Posterior cingulate gyrus (tissue), 11 donors: ENCODE measurements around the gene PEX11A.
"Not testable (repeated sequence)": the region's sequence is repeated elsewhere in the genome, so short reads cannot be mapped to it uniquely, and the experiment has no call there.

Experiments
- DNase-seq, 10 donors: peaks; one replicate each; pipeline versions ENCODE4 v3.0.0 to v3.0.0-alpha.2; 2020 to 2021; ENCODE audit warnings: mixed read lengths in 3 of 10
- intact Hi-C: fragments of 100-400 bp; cut with DNase I; formaldehyde crosslinking; loops from one replicate; pipeline ENCODE4 v1.15.1; 2023

PEX11A gene, protein sequence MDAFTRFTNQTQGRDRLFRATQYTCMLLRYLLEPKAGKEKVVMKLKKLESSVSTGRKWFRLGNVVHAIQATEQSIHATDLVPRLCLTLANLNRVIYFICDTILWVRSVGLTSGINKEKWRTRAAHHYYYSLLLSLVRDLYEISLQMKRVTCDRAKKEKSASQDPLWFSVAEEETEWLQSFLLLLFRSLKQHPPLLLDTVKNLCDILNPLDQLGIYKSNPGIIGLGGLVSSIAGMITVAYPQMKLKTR

GRCh38 chr15:89690276-89691218 lies at the start of gene PEX11A, which contains the start of gene WDR93:
TSS of gene PEX11A (minus strand) at chr15:89690754. CDS start at chr15:89690632, 122 bp downstream.
TSS of gene WDR93 (plus strand) at chr15:89690811. CDS start at chr15:89701747, 10,936 bp downstream.
- intact Hi-C loops = no loop called here
- peak; percentile 51 to 95 (median 66) for DNase-seq

DNA sequence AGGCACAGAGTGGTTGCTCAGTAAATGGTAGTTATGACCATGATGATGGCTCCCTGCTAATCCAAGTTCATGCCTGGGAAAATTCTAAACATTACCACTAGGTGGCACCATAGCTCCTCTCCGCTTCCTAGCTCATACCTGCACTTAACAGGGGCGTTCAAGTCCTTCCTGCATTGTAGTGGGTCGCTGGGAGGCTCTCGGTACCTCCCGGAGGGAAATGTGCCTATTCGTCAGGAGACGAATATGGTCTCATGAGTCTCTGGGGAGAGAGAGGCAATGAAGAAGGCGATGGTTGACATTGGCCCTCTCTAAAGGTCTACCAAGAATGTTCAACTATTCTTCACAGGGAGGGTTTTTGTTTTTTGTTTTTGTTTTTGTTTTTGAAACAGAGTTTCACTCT lies 49.6 kb upstream of the PEX11A start:
- DNase-seq = peak in 5 of 10 donors; percentile 40 to 81 (median 46)
- intact Hi-C loops = no loop called here

DNA sequence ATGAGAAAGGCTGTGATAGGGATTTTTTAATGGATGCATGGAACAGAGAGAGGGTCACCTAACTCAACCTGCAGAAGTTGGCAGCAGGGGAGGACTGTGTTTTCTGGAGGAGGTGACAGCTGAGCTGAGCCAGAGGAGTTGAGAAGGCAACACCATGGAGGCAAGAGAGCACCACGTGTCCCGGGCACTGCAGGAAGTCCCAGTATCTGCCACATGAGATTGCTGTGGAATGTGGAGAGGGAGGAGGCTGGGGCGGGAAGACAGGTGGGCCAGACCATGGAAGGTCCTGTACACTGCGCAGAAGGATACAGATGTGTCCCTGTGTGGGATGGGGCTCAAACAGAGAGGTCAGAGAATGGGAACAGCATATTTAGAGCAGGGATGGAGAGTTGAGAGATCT lies 45.2 kb upstream of the PEX11A start:
- intact Hi-C loops = no loop called here
- DNase-seq = no peak

DNA sequence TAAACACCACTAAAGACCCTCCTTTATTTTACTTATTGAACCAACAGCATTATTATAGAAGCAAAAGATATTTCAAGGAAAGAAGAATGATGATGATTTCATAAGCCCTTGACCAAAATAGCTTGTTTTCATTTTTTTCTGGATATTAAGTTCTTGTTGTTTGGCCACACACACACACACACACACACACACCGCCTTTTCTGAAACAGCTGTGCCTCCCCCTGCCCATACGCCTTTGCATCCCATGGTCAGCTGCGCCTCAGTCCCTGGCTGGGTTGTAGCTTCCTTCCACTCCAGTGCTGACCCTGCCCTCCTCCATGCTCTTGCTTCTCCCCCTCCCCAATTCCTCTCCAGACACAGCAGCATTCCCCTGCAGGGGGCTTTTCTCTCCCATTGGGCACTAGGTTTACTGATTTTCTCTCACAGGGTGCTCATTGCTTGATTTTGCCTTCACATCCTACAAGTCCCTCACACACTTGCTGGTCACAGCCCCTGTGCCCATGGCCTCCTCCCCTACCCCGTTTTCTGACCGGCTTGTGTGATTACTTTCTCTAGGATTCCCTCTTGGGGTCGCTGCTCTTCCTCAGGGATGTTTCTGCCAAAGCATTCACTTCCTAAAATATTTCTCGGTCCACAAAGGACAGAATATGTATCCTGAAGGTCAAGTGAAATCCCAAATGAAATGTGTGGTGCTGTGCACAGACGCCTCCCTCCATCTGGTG lies 42.1 kb upstream of the PEX11A start:
- intact Hi-C loops = no loop called here
- DNase-seq = no peak

GRCh38 chr15:89731275-89731674 lies 40.7 kb upstream of the PEX11A start:
- intact Hi-C loops = no loop called here
- DNase-seq = no peak

DNA sequence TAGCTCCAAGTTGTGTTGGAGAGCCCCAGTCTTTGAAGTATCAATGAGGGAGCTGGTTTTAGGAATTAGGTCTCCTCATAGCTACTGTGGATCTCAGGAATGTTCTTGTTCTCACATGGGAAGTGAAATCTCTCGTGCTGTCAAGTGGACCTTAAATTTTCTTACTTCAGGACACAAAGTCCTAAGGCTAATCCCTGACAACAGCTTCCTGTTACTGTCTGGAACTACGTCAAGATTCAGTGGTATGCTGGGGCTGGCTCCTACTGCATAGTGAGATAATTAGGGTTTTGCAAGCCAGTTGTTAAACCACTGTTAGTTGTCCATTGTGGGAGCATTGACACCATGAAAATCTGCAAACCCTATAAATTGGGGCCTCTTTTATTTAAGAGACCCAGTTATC lies 37.7 kb upstream of the PEX11A start:
- intact Hi-C loops = no loop called here
- DNase-seq = no peak

- intact Hi-C loops = no loop called here
Measured at GRCh38 chr15:89725064-89725463, 34.5 kb upstream of the PEX11A start.

GRCh38 chr15:89724621-89725020 lies 34.1 kb upstream of the PEX11A start:
- intact Hi-C loops = no loop called here

More at GRCh38 chr15:89725064-89725463, 34.5 kb upstream of the PEX11A start:
- no peak for DNase-seq

GRCh38 chr15:89723031-89723430 lies 32.5 kb upstream of the PEX11A start:
- no peak for DNase-seq
- intact Hi-C loops = no loop called here

More at GRCh38 chr15:89724621-89725020, 34.1 kb upstream of the PEX11A start:
- DNase-seq = no peak

DNA sequence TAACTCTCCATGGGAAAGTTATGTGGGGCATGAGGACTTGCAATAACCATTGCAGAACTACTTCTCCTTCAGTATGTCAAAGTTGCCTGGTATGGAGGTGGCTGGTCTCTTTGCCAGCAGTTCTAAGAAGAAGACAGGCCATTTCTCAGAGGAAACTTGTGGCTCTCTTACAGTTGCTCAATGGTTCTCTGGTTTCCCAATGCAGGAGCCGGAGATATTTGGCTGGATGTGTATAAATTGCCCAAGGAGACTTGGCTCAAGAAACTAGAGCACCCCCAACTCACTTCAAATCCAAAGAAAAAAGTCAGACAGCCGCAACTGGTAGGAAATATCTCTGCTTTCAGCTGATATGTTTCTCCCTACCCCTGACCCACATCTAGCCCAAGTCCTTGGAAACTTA lies 24.2 kb upstream of the PEX11A start:
- intact Hi-C loops = no loop called here

DNA sequence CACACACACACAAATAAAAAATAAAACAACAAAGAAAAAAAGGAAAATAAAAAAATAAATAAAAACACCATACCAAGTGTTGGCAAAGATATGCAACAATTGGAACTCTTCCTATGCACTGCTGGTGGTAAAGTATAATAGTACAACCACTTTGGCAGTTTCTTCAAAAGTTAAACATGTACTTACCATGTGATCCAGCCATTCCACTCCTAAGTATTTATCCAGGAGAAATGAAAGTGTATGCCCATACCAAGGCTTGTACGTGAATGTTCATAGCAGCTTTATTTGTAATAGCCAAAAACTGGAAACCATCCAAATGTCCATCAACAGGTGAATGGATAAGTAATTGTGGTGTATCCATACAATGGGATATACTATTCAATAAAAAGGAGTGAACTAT lies 17.0 kb upstream of the PEX11A start:
- intact Hi-C loops = no loop called here

More for the DNA sequence above, 24.2 kb upstream of the PEX11A start:
- no peak for DNase-seq

GRCh38 chr15:89704411-89704810 lies 13.9 kb upstream of the PEX11A start:
- intact Hi-C loops = no loop called here
- DNase-seq = no peak

More for the DNA sequence above, 17.0 kb upstream of the PEX11A start:
- no peak for DNase-seq

DNA sequence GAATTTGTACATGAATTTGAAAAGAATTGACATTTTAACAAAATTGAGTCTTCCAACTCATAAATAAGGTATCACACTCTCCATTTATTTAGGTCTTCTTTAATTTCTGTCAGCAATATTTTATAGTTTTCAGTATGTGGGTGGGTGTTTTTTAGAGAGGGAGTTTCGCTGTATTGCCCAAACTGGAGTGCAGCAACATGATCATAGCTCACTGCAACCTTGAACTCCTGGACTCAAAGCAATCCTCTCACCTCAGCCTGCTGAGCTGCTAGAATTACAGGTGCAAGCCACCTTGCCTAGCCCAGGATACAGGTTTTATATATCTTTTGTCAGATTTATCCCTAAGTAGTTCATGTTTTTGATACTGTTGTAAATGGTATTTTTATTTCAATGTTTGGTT lies 4.6 kb upstream of the PEX11A start:
- DNase-seq = no peak
- intact Hi-C loops = no loop called here

DNA sequence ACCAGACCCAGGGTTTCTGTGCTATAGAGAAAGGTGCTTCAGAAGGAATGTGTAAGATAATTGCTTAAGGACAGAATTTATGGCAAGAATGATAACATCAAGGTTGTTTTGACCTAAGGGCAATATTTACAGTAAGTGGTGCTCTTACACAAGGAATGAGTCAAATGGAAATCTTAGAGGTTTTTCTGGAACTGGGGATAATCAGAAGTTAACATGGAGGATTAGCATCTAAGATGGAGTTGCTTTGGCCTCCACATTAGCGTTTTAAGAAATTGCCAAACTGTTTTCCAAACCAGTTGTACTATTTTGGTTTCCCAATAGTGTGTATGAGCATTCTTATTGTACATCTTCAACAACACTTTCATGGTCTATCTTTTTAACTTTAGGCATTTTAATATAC lies 3.1 kb upstream of the PEX11A start:
- intact Hi-C loops = no loop called here
- DNase-seq = no peak

GRCh38 chr15:89693091-89693490 lies 2.5 kb upstream of the PEX11A start:
- intact Hi-C loops = no loop called here
- no peak for DNase-seq

DNA sequence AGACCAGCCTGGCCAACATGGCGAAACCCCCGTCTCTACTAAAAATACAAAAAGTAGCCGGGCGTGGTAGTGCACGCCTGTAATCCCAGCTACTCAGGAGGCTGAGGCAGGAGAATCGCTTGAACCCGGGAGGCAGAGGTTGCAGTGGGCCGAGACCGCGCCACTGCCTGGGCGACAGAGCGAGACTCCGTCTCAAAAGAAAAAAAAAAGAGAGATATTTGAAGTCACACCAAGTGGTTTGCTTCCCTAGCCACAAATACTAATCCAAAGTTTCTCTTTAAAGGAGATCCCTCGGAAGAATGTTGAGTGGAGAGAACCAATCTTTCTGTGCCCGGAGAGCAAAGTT lies 651 bp downstream of the PEX11A start:
- intact Hi-C loops, DNase-seq: not testable (repeated sequence)

- DNase-seq = no peak
- intact Hi-C loops = no loop called here
Measured at GRCh38 chr15:89686522-89686921, 4.0 kb downstream of the PEX11A start.

- no peak for DNase-seq
- intact Hi-C loops = no loop called here
Measured at GRCh38 chr15:89685995-89686394, 4.6 kb downstream of the PEX11A start.

DNA sequence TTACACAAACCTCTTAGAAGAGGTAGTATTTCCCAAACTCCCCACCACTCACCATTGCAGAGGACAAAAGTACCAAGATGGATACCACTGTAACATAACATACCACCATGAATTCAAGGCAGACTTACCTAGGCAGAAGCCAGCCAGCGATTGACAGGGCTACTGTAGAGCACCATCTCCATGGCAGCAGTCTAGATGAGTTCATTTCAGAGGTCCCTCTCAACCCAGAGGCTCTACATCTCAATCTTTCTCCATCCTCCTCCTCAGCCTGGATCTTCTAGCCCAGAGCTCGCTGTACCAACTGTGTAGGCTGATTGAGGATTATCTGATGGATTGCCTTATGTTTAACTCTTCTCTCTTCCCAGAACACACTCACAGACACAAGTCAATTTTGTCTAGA lies 9.4 kb downstream of the PEX11A start:
- DNase-seq = no peak
- intact Hi-C loops = no loop called here

DNA sequence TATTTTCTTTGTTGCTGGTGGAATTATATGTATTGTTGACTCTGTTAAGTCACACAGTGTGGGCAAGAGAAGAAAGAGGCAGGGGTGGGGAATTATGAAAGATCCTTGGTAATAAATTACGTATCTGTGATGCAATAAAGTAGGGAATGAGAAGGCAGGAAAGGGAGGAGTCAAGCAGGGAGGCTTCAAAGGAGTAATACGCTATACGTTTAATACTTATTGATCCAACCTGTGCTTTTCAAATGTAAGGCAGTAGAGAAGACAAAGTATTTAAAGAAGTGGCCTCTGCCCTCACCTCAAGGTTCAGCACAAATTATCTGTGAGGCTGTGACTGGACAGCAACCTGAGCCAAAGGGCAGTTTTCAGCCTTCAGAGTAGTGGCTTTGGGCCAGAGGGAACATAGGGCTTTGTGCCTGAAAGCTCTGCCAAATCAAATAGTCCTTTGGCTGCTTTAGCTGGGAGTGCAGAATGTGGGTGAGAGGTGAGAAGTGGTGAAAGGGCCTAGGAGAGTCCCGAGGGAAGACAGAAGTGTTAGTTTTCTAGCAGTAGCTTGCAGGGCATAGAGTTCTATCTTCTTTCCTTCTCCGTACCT lies 10.2 kb downstream of the PEX11A start:
- intact Hi-C loops = no loop called here
- DNase-seq = peak in 1 of 10 donors; percentile 11

DNA sequence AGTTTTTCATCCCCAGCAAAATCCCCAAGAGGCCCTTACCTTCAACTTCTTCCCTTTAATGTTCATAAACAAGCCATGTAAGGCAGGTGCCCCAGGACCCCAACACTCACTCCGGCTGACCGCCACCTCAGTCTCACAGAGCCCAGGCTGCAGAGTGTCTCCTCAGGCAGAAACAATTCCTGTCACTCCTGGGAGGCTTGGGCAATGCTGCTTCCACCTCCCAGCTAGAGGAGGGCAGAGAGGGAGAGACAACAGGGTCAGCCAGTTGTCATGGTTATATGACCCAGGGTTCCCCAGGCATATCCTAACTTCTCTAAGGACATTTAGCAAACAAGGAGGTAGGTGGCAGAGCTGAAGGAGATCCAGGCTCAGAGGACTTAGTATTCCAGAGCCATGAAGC lies 11.3 kb downstream of the PEX11A start, which contains the start of gene PLIN1:
PLIN1 (minus strand) TSS at position 156 of the 400 bp plus-strand sequence. CDS start 1,878 bp downstream, outside the sequence.
- DNase-seq = no peak
- intact Hi-C loops = no loop called here
